Activated gamma-delta T cell treated with Interleukin-2 at 50 U/mL for 16 hours (primary cell): ENCODE results near the gene MLF2.

Source experiments
- DNase-seq: peaks from one replicate; pipeline ENCODE4 v3.0.0-alpha.2; 2020

MLF2 gene

GRCh38 chr12:6752921-6753771 is at the start of gene MLF2:
MLF2 (minus strand) TSS chr12:6753141; CDS start chr12:6752334, 807 bp downstream.
- peak; percentile 97 for DNase-seq

GRCh38 chr12:6799147-6799546 is 46.2 kb upstream of the MLF2 start:
- no peak for DNase-seq

DNA sequence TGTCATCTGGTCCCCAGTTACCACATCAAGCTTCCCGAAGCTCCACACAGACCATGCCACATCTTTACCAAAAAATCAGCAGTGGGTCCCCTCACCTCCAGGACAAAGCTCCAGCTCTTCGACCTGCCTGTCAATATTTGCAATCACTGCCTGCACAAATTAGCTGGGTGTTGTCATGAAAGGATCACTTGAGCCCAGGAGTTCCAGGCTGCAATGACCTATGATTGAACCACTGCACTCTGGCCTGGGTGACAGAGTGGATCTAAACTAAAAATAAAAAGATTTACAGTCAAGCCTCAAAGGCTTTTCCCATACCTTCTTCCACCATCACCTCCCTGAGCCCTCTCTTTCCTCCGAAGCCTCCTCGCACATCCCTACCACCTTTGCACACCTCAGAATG is 43.6 kb upstream of the MLF2 start:
- DNase-seq, result no peak

DNA sequence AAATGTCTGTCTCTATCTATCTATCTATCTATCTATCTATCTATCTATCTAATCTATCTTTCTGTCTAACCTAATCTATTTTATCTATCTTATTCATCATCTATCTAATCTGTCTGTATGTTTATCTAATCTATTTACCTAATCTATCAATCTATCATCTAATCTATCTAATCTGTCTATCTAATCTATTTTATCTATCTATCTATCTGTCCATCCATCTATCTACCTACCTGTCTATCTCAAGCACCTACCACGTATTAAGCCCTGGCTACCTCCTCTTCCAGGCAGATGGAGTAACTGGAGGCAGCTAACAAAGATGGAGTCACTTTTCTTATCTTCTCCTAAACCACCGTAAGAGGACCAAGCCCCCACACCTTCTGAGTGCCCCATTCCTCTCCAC is 42.1 kb upstream of the MLF2 start:
- no peak for DNase-seq

GRCh38 chr12:6792522-6793201 is 39.7 kb upstream of the MLF2 start:
- DNase-seq, result peak; percentile 32

DNA sequence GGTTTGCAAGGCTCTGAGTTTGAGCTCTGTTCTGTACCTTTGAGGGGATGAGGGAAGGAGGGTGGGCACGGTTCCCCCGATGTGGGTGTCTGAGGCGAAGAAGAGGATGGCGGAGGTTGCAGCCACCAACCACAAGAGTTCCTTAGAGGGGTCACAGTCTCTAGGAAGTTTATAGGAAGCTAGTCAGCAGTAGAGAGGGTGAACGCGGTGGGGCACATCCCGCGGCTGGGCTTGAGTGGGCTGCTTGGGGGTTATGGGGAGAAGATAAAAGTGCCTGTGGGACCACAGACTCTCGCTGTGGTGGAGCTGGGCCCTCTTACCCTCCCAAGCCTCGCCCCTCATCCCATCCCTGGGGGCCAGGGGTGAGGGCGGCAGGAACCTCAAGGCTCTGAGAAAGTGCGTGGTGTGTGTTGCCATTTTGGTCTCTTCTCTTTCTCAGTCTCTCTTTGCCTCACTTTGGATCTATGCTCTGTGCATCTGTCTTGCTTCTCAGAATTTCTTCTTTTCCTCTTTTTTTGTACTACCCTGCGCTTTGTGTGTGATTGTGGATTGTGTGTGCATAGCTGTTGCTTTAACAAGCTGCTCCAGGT is 39.1 kb upstream of the MLF2 start:
- no peak for DNase-seq

- no peak for DNase-seq
Measured at GRCh38 chr12:6790496-6791150, 37.7 kb upstream of the MLF2 start.

- DNase-seq, result no peak
Measured at GRCh38 chr12:6788972-6789924, 36.3 kb upstream of the MLF2 start, which contains the start of gene CD4. CD4 (plus strand) TSS chr12:6789528; CDS start chr12:6800139, 10,611 bp downstream.

DNA sequence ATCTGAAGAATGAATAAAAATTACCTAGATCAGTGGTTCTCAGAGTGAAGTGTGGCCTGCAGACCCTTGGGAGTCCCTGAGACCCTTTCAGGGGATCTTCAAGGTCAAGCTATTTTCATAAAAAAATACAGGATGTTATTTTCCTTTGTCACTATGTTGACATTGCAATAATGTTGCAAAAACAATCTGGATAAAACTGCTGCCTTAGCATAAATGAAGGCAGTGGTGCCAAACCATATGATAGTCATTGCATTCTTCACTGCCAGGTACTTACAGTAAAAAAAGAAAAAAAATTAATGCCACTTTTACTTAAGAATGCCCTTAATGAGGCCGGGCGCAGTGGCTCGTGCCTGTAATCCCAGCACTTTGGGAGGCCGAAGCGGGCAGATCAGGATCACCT is 34.4 kb upstream of the MLF2 start:
- DNase-seq, result no peak

DNA sequence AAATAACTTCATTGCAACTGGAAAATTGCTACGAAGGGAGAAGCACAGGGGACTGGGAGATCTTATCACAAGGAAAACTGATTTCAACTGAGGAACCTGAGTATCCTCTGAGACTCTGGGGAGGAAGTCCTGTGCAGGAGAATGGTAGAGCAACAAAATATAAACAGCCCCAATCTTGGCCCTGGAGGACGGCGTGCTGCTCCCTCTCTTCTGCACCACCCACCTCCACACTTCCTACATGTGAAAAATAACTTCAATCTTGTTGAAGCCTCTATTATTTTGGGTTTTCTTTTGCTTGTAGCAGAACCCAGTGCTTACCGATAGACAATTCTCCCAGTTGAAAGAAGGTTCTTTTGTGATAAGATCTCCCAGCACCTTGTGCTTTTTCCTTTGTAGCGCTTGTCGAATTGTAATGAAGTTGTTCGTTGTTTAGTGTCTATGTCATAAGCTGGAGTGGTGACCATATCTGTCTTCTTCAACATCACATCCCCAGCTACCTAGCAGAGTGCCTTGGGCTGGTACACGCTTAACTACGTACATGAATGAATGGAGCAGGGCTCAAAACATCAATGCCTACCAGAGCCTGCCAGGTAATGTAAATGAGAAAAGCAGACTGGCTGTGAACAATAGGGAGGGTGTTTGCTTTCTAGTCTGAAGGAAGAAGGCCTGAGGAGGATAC is 33.6 kb upstream of the MLF2 start:
- DNase-seq, result no peak

- no peak for DNase-seq
Measured at GRCh38 chr12:6784761-6785160, 31.8 kb upstream of the MLF2 start.

GRCh38 chr12:6784296-6784695 is 31.4 kb upstream of the MLF2 start:
- no peak for DNase-seq

GRCh38 chr12:6783828-6784227 is 30.9 kb upstream of the MLF2 start:
- DNase-seq, result no peak

GRCh38 chr12:6782850-6783566 is 30.1 kb upstream of the MLF2 start:
- DNase-seq, result no peak

DNA sequence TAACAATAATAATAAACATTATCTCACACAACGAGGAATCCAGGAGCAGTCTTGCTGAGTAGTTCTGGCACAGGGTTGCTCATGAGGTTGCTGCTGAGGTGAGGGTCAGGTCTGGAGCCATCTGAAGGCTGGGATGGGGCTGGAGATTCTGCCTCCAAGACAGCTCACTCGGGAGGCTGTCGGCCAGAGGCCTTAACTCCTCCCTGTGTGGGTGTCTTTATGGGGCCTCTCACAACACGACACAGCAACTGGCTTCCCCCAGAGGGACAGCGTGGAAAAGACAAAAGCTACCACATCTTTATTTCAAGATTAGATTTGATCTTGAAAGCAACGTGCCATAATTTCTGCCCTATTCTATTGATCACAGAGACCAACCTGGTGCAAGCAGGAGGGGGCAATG is 29.2 kb upstream of the MLF2 start:
- DNase-seq, result no peak

GRCh38 chr12:6780573-6780972 is 27.6 kb upstream of the MLF2 start:
- no peak for DNase-seq

GRCh38 chr12:6779708-6780432 is 26.9 kb upstream of the MLF2 start:
- DNase-seq, result no peak

- peak; percentile 89 for DNase-seq
Measured at GRCh38 chr12:6778574-6779550, 25.9 kb upstream of the MLF2 start.

DNA sequence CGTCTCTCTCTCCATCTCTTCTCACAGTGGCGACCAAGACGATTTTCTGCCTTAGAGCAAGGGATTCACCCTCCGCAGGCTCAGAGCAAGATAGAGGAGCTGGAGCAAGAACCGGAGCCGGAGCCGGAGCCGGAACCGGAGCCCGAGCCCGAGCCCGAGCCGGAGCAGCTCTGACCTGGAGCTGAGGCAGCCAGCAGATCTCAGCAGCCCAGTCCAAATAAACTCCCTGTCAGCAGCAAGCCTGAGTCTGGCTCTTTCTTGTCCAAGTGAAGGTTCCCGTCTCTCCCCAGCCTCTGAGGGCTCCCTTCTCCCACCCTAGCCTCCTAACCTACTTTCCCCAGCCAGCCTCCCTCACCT is 25.3 kb upstream of the MLF2 start:
- DNase-seq, result no peak
